Endodermal cell (in vitro differentiated cells): ENCODE data around the gene SH2D5. TPM values are rescaled to one million over a fixed set of nuclear protein-coding genes. Genes with fewer than 3 reads are reported as not detected.

ENCODE experiments used
- DNase-seq: peaks from one replicate; pipeline ENCODE4 v3.0.0-alpha.2; 2017
- H3K27ac ChIP-seq: 2 replicates; pipeline ENCODE4 v1.5.1; 2013; ENCODE audit warnings: mild to moderate bottlenecking, low read depth, low read length, moderate library complexity
- H3K27me3 ChIP-seq: 2 replicates; pipeline ENCODE4 v1.6.1; 2013; ENCODE audit warnings: mild to moderate bottlenecking, low read length, moderate library complexity; ENCODE audit not compliant: insufficient read depth, control insufficient read depth, poor library complexity, severe bottlenecking
- H3K36me3 ChIP-seq: 2 replicates; pipeline ENCODE4 v1.7.0; 2013; ENCODE audit warnings: mild to moderate bottlenecking, low read length, moderate library complexity; ENCODE audit not compliant: control insufficient read depth, insufficient read depth
- H3K4me1 ChIP-seq: one replicate; pipeline ENCODE4 v1.7.0; 2013; ENCODE audit warnings: low read length; ENCODE audit not compliant: control insufficient read depth, insufficient read depth
- H3K4me3 ChIP-seq: 2 replicates; pipeline ENCODE4 v1.5.1; 2013; ENCODE audit warnings: mild to moderate bottlenecking, low read length, moderate library complexity
- H3K9ac ChIP-seq: 2 replicates; pipeline ENCODE4 v1.6.1; 2013; ENCODE audit warnings: mild to moderate bottlenecking, low read length, moderate library complexity; ENCODE audit not compliant: poor library complexity, severe bottlenecking; ENCODE audit errors: extremely low read depth
- H3K9me3 ChIP-seq: 2 replicates; pipeline ENCODE4 v1.6.1; 2013; ENCODE audit warnings: mild to moderate bottlenecking, low read length, moderate library complexity; ENCODE audit not compliant: control insufficient read depth
- H3K27ac Mint-ChIP-seq: 2 replicates; pipeline ENCODE4 v1.8.0; 2020; ENCODE audit warnings: mixed read lengths
- H3K27me3 Mint-ChIP-seq: 2 replicates; pipeline ENCODE4 v1.8.0; 2021; ENCODE audit warnings: mild to moderate bottlenecking, mixed read lengths; ENCODE audit not compliant: insufficient read depth
- H3K36me3 Mint-ChIP-seq: 2 replicates; pipeline ENCODE4 v1.8.0; 2020; ENCODE audit warnings: low read depth, mixed read lengths
- H3K4me1 Mint-ChIP-seq: 2 replicates; pipeline ENCODE4 v1.8.0; 2020; ENCODE audit warnings: mixed read lengths
- H3K4me3 Mint-ChIP-seq: 2 replicates; pipeline ENCODE4 v1.8.0; 2020; ENCODE audit warnings: mild to moderate bottlenecking, moderate library complexity, mixed read lengths
- H3K9me3 Mint-ChIP-seq: 2 replicates; pipeline ENCODE4 v1.8.0; 2020; ENCODE audit warnings: mild to moderate bottlenecking, mixed read lengths
- WGBS, 2 experiments: methylation state at CpG; one replicate each; pipeline versions ENCODE4 v1.1.5 to v1.1.7; 2013; ENCODE audit warnings: missing lambda C conversion rate in 2 of 2, mixed read lengths in 1 of 2; ENCODE audit not compliant: insufficient coverage in 1 of 2, insufficient read length in 1 of 2; 5-methylcytosine and 5-hydroxymethylcytosine counted together
- total RNA-seq, 2 donors: library from RNA; stranded (reverse); fragmentation: NEBNext Ultra II Directional in 1 of 2; extraction: Animal tissue kit (Norgen Biotek cat#: 25700) in 1 of 2; gene quantifications; 2 replicates in 1 of 2; 3 replicates in 1 of 2; pipeline ENCODE4 v1.2.1, GENCODE V29; 2021
- TF ChIP-seq, protein P1 (sequence below): fragments of 200-600 bp; sonication (generic); conservative IDR thresholded peaks from 2 replicates; pipeline ENCODE4 v1.5.0; 2021; ENCODE audit warnings: antibody characterized with exemption, mild to moderate bottlenecking

The SH2D5 gene
- total RNA-seq, 2 donors from 2014 or later = 4.0 to 5.0 TPM

DNA sequence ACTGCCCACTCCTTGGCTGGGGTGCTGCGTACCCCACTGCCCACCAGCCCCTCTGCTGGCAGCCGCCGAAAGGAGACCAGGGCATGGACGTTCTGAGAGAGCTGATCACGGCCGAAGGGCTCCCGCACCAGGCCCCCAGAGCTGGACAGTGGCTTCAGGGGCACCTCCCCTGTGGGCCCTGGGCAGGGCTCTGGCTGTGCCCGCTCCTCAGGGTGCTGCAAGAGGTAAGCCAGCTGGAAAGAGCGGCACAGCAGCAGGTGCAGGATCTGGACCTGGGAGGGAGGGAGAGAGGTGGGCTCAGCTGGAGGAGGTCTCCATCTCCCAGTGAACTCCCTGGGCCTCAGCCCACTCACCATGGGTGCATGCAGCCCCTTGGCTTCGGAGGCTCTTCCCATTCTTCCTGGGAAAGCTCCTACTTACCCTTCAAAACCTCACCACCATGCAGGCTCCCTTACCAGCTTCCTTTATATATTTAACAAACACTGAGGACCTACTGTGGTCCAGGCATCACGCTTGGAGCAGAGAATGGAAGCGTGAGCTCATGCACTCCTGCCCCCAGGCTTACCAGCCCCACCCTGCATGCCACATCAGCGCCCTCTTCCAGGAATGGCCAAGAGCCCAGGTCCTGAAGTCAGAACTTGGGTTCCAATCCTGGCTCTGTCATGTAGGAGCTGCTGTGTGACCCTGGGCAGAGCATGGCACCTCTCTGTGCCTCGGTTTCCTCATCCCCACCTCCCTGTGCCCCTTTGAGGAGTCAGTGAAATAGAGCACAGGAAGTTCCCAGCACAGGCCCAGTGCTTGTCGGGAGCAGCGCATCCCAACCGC is 7.9 kb downstream of the SH2D5 start:
- WGBS, 2 experiments = 93 to 97% methylated on average over 9 to 17 of the region's 17 CpGs
- H3K36me3 ChIP-seq = no peaks in the 10 kb centered on the region
- H3K27ac ChIP-seq = no peak overlapping the region
- H3K4me3 Mint-ChIP-seq = no peak overlapping the region
- H3K9me3 ChIP-seq = no peaks in the 10 kb centered on the region
- no peak overlapping the region for H3K9ac ChIP-seq
- H3K4me3 ChIP-seq = no peak overlapping the region
- H3K4me1 ChIP-seq = no peaks in the 10 kb centered on the region
- H3K4me1 Mint-ChIP-seq = peaks cover 8% of the 10 kb centered on the region
- no peaks in the 10 kb centered on the region for H3K9me3 Mint-ChIP-seq
- peak; percentile 26 for DNase-seq
- peaks cover 15% of the 10 kb centered on the region for H3K27me3 ChIP-seq
- TF ChIP-seq, protein P1, sequence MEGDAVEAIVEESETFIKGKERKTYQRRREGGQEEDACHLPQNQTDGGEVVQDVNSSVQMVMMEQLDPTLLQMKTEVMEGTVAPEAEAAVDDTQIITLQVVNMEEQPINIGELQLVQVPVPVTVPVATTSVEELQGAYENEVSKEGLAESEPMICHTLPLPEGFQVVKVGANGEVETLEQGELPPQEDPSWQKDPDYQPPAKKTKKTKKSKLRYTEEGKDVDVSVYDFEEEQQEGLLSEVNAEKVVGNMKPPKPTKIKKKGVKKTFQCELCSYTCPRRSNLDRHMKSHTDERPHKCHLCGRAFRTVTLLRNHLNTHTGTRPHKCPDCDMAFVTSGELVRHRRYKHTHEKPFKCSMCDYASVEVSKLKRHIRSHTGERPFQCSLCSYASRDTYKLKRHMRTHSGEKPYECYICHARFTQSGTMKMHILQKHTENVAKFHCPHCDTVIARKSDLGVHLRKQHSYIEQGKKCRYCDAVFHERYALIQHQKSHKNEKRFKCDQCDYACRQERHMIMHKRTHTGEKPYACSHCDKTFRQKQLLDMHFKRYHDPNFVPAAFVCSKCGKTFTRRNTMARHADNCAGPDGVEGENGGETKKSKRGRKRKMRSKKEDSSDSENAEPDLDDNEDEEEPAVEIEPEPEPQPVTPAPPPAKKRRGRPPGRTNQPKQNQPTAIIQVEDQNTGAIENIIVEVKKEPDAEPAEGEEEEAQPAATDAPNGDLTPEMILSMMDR = no peak
- peaks cover 21% of the 10 kb centered on the region for H3K27me3 Mint-ChIP-seq
- H3K27ac Mint-ChIP-seq = no peak overlapping the region
- H3K36me3 Mint-ChIP-seq = no peaks in the 10 kb centered on the region

GRCh38 chr1:20723537-20724363 is 8.8 kb downstream of the SH2D5 start:
- Histone ChIP-seq H3K4me3 (no peak overlapping the region), H3K9ac (no peak overlapping the region), H3K4me1 (no peaks in the 10 kb centered on the region), H3K27ac (no peak overlapping the region), H3K36me3 (no peaks in the 10 kb centered on the region), H3K27me3 (peaks cover 16% of the 10 kb centered on the region), H3K9me3 (no peaks in the 10 kb centered on the region)
- Mint-ChIP-seq H3K36me3 (no peaks in the 10 kb centered on the region), H3K4me1 (peaks cover 8% of the 10 kb centered on the region), H3K4me3 (no peak overlapping the region), H3K27me3 (peaks cover 21% of the 10 kb centered on the region), H3K27ac (no peak overlapping the region), H3K9me3 (no peaks in the 10 kb centered on the region)
- peak; percentile 38 for DNase-seq
- WGBS, 2 experiments = 94 to 95% methylated on average over 22 to 35 of the region's 35 CpGs
- TF ChIP-seq, protein P1 = no peak

DNA sequence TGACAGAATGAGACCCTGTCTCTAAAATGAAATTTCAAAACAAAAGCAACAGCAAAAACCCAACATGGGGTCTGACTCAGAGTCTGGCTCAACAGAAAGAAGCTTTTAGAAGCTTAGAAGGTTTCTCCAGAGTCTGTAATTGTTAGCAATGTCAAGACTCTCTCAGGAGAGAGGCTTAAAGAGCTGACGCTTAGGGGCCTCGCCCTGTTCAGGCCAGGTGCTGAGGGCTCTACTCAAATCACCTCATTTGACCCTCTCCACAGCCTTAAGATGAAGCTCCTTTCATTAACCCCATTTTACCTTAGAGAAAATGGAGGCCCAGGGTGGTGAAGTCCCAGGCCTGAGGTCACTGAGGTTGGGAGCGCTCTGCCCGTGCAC is 9.4 kb downstream of the SH2D5 start:
- DNase-seq = no peak

More for the DNA sequence above, 9.4 kb downstream of the SH2D5 start:
- H3K36me3 Mint-ChIP-seq = no peaks in the 10 kb centered on the region
- Histone ChIP-seq H3K9ac (no peak overlapping the region), H3K9me3 (no peaks in the 10 kb centered on the region), H3K36me3 (no peaks in the 10 kb centered on the region), H3K27me3 (peaks cover 22% of the 10 kb centered on the region), H3K27ac (no peak overlapping the region), H3K4me3 (no peak overlapping the region), H3K4me1 (no peaks in the 10 kb centered on the region)
- peaks cover 4% of the 10 kb centered on the region for H3K4me1 Mint-ChIP-seq
- H3K9me3 Mint-ChIP-seq = no peaks in the 10 kb centered on the region
- 95 to 98% methylated on average over 3 to 4 of the region's 4 CpGs for WGBS, 2 experiments
- H3K27ac Mint-ChIP-seq = no peak overlapping the region
- peaks cover 21% of the 10 kb centered on the region for H3K27me3 Mint-ChIP-seq
- TF ChIP-seq, protein P1 = no peak
- H3K4me3 Mint-ChIP-seq = no peak overlapping the region
